HTERT RPE-1 (cell line): ENCODE results near the gene ZFHX3.
"Not testable (repeated sequence)": the region's sequence is repeated elsewhere in the genome, so short reads cannot be mapped to it uniquely, and the experiment has no call there.

Source experiments
- in situ Hi-C: fragments of 300-500 bp; cut with MboI; formaldehyde crosslinking; loops from 4 replicates; pipeline ENCODE4 v1.14.3; 2020; ENCODE audit warnings: low sequenced_read_pairs

ZFHX3 gene

DNA sequence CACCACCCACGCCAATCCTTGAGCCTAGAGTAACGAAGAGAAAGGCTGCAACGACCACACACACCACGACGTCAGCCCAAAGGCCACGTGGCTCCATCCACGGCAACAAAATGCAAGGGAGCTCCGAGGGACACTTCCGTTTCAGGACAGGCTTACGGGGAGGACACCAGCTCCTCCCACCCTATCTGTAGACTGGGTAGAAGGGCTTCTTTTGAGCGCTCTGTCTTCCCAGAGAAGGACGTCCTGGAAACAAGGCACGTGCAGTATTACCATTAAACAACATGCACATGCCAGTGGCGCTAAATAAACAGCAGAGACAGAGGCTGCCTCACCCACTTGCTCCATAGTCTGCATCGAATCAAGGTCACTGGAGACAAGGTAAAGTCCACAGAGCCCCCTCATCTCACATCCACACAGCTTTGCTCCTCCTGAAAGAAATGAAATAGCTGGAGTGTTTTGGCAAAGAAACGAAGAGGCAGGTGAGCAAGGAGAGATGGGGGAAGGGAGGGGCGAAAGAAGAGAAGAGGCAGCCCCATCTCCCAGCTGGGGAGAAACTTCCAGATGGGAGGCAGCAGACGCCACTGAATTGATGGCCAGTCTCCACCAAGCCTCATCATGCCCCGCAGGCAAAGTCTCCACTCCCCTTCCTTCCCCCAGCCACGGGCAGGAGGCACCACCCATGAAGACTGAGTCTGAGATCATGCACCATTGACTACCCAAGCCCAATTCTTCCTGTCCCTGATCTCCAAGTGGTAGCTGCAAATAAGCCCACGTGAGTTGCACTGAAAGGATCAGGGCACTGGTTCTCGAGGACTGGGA, 24.0 kb downstream of the ZFHX3 start:
- in situ Hi-C loops, result no loop called here

DNA sequence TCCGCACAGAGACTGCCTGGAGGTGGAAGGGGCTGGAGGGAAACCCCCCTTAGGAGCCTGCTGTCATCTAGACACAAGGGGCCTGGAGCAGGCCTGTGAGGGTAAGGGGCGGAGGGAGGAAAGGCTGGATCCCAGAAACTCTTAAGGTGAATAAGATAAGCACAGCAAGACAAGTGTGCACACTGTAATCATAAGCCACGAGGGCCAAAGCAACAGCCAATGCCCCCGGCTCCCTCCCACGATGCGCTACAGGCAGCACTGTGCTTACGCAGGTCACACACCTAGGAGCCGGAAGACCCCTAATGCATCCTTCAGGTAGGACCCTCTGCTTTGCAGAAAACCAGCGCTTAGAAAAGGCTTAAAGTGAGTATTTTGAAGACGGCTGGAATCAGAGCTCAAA, 24.6 kb downstream of the ZFHX3 start:
- in situ Hi-C loops, result no loop called here

DNA sequence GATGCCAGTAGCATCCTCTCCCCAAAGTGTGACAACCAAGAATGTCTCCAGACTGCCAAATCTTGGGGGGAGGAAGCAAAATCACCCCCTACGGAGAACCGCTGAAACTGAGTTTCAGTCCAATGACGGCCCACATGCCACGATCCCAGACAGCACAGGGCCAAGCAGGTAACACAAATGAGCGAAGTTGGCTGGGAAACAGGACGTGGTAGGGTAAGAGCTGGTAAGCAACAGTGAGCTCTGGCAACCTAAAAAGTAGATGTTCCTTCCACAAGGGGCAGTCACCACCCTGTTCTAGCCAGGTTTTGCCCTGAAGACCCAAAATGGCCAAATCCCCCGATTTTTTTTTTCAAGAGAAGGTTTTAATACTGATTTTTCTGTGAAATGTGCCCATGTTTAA, 25.4 kb downstream of the ZFHX3 start:
- in situ Hi-C loops, result no loop called here

DNA sequence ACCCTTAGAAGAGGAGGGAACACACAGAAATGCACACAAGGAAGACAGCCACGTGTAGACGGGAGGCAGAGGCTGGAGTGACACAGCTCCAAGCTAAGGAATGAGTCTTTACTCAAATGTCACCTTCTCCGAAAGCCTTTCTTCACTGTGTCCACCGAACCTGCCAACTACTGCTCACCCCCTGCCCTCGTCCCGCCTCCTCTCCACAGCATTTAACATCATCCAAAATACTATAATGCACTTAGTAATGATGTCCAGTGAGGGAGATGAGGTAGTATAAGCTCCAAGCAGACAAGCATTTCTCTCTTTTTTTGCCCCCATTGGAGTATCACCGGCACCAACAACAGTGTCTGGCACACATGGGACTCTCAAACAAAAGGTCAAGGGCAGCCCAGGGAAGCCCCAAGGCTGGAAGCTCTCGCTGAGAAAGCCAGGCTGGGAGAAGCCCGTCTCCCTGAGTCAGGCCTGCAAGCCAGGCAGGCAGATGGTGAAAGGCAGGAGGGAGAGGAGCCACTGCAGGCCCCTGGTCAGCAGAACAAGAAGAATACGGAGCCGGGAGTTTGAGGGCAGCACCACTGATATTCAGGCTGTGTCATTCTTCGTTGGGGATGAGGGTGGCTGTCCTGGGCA, 25.9 kb downstream of the ZFHX3 start:
- in situ Hi-C loops, result no loop called here

DNA sequence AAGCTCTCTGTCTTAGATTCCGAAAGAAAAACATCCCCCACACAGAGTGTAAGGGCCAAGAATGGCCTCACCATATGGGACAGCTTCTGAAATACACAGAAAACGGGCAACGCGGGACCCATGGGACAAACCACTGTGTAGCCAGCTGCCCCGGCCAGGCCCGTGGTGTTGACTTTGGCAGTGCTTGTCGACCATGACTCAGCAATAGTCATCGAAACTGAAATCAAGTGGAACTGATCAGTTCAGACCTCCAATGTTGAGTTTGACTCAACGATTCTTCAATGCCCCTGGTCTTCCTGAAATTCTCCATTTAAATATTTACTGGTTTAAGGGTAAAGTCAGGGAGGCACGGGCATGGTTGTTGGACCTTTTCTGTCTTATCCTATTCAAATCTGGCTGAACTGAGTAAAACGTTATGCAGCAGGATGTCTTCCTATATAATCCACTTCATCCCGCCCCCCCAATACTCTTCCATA, 27.5 kb downstream of the ZFHX3 start:
- in situ Hi-C loops, result no loop called here

DNA sequence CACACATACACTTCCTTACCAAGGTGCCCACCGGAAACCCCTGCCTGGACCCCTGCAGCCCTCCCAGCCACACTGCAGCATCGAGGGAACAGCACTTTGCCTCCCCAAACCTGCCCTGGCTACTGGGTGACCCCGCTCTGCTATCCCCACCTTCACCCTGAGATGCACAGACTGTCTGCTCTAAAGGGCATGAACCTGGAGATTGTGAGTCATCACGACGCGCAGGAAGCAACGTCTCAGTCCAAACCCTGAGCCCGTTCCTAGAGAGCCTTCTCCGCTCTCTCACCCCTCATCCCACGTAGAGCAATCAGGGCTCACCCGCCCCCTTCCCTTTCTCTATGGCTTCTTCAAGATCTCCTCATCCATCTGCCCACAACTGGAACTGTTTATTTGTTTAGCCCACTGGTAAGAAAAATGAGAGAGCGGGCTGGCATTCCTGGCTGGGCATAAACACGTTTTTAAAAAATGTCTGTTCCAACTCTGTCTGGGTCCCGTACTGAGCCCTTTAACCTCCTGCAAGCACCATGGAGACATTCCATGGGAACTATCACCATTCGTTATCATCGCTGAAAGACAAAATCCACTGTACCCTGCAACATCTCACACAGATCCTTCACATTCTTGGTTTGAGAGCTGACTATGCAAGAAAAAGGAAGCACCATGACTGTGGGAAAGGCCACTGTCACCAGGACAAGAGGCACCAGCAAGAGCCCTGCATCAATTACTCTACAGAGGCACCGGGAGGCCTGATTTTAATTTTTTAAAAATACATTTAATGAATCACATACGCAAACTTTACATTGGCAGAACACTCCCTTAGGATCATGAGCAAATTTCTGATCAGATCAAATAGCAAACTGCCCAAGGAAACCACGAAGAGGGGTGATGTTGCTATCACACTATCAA, 28.2 kb downstream of the ZFHX3 start:
- in situ Hi-C loops, result no loop called here

DNA sequence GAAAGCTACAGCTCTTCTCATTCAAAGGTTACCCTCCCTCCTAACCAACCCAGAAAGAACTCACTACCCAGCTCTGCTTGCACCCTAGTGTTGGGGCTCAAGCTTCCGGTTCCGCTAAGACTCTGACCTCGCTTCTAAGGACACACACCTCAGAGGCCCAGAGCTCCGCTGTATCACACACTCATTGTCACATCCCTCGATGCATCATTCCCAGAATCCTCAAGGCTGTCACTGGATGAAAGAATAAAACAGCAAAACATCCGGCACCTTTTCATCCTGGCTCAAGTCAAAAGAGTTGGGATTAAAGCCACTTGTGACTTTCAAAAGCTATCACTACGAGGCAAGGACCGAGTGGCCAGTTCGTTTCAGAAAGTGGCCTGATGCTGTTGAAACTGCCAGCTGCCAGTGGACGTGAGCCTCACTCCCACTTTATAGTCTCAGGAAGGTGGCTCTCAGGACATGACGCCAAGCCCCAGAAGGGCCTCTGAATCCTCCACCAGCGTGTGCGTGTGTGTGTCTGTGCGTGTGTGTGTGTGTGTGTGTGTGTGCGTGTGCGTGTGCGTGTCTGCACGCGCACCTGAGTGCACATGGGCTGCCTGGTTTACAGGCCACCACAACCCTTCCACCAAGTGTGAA, 29.0 kb downstream of the ZFHX3 start:
- in situ Hi-C loops, result no loop called here

DNA sequence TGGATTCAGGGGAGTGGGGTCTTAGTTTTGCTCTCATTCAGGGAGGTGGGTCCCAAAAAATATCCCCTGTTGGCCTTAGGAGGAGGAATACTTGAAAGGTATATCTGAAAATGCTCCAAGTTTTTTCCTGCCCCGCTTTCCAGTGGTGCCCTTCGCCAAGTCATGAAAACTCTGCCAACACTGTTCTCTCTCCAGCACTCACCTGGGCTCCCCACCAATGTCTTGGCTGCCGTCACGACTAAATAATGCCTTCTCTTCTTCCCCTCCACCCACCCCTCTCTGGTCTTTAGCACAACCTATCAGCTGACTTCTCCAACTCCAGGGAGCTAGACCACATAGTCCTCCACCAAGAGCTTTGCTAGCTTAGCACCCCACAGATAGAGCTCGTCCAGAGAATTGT, 30.6 kb downstream of the ZFHX3 start:
- in situ Hi-C loops, result no loop called here

DNA sequence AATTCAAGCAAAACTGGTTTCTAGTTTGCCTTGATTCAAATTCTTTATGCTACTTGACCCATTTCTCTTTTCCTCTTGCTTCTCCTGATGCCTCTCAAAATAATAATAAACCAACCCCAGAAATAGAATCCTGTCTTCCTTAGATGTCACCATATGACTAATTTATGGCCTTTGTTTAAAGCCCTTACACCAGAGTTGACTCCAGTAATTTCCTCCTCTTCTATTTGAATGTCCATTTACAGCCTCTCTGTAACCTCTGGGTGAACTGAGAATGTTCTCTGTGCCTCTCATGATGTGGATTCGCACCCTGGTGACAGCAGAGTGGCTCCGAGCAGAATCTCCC, 31.5 kb downstream of the ZFHX3 start:
- in situ Hi-C loops, result no loop called here

DNA sequence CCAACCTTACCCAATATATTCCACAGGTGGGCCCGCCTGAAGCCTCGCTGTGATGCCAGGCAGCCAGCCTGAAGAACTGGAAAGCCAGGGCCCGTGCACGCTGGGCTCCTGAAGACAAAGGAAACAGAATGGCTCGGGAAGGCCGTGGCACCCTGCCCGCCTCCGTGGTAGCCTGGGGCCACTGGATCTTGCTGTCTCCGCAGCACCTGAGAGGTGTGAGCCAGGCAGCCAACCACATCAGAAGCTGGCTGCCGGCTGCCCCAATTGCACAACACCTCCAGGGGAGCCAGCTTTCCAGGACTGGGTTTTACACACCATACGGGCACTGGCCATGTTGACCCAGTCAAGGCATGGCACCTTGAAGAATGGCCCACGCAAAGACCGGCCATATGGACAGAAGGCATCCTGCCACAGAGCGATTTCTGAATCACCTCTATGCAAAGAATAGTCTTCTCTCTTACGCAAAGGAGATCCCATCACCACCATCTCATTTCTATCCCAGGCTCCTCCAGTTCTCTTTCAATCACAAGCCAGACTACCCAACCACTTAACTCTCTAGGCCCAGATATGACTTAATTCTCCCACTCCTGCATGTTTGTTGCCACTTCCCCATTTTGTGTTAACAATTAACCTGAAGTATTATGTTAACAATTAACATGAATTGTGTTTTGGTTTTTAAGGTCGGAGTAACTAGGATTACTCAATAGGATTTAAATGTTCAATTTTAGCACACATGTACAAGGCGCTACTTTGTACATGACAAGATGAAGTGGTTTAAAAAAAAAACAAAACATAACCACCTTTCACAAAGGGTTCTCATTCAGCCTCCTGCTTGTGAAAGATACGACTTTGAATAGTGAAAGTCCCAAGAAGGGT, 32.1 kb downstream of the ZFHX3 start:
- in situ Hi-C loops, result no loop called here

DNA sequence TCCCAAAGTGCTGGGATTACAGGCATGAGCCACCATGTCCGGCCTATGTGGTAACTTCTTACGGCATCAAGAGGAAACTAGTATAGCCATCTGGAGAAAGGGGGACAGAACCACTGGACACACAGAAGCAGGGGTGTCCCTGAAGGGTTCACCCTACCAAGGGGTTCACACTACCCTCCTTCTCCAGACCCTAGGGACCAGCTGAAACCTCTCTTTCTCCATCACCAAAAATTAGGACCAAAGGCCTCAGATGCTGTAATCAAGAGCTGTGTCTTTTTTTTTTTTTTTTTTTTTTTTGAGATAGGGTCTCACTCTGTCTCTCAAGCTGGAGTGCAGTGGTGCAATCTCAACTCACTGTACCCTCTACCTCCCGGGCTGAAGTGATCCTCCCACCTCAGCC, 33.2 kb downstream of the ZFHX3 start:
- in situ Hi-C loops, result no loop called here

DNA sequence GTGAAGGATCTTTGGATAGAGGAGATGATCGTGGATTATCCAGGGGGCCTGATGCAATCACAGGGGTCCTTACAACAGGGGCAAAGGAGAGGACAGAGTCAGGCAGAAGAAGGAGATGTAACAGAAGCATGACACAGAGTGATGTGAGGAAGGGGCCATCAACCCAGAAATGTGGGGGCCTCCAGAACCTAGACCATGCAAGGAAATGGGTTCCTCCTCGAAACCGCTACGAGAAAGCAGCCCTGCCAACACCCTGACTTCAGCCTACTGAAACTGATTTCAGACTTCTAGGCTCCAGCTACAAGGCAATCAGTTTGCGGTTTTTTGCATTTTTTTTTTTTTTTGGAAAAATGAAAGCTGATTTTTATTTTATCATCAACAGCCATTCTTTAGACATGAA, 34.0 kb downstream of the ZFHX3 start:
- in situ Hi-C loops, result no loop called here

DNA sequence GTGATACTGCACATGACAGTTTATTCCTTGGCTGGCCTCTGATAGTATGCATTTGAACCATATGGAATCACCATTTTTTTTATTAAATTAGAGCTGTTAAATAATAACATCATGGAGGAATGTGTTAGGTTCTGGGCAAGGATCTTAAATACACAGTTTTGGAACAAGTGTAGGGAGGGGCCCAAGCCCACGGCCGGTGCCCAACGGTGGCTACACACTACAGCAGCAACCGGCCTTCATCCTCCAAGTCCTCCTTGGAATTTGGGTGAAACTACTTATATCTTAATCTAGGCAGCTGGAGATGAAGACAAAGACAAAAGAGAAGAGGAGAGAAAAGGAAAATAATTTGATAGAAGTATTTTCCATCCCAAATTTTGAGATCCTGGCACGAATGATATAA, 35.6 kb downstream of the ZFHX3 start:
- in situ Hi-C loops, result no loop called here

DNA sequence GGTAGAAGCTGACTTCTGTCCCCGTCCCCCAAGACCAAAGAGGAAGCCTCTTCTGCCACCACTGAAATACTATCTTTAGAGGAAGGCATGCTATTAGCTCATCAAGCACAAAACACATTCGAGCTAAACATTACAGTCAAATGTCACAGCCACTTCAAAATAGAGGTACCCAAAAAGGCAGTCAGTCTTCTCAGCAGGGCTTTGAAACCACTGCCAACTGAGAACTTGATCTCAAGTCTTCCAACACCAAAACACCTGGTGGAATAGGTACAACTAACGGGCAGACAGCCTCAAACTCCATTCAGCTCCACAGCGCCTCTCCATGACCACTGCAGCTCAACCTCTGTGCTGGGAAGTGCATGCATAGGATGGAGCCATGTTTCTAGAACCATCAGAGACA, 36.0 kb downstream of the ZFHX3 start:
- in situ Hi-C loops, result no loop called here

DNA sequence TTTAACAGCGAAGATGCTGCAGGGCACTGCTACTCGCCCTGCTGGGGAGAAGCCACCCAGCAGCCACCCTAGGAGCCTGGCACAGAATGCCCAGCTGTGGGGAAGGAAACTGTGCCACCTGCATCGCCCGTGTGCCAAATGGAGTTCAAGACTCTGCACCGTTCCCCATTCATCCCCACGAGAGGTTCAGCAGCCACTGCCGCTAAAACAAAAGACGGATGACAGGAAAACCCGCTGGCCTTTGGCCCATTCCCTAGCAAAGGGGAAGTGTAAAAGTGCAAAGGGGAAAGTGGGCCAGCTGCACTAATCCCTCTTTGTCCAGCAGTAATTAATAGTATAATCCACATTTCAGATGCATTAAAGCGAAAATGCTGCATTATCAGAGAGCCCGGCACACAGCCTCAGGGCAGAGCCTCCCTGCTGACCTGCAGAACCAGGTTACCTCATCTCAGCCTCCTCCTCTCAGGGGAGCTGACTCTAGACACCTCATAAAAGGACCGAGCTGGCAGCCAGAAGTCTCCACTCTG, 37.7 kb downstream of the ZFHX3 start:
- in situ Hi-C loops, result no loop called here

DNA sequence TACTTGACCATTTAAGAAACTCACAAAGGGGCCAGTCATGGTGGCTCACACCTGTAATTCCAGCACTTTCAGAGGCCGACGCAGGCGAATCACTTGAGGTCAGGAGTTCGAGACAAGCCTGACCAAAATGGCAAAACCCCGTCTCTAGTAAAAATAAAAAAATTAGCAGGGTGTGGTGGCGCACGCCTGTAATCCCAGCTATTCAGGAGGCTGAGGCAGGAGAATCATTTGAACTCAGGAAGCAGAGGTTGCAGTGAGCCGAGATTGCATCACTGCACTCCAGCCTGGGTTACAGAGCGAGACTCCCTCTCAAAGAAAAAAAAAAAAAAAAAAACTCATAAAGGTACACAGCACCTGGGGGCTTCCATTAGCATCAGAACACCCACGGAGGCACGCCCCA, 38.2 kb downstream of the ZFHX3 start:
- in situ Hi-C loops, result not testable (repeated sequence)

DNA sequence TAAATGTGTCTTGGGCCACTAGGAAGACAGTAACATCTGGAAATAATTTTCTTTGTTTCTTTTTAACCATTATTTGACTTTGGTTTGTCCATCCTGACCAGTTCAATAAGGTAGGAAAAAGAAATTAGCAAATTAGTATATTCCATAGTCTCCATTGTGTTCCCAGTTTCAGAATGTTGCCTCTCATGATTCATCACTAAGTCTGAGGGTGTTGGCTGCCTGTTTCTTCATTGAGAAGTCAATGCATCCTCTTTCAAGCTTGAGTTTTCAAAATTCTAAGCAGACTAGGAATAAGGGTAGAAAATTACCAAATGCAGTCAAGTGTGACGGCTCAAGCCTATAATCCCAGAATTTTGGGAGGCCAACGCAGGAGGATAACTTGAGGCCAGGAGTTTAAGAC, 41.9 kb downstream of the ZFHX3 start:
- in situ Hi-C loops, result no loop called here

DNA sequence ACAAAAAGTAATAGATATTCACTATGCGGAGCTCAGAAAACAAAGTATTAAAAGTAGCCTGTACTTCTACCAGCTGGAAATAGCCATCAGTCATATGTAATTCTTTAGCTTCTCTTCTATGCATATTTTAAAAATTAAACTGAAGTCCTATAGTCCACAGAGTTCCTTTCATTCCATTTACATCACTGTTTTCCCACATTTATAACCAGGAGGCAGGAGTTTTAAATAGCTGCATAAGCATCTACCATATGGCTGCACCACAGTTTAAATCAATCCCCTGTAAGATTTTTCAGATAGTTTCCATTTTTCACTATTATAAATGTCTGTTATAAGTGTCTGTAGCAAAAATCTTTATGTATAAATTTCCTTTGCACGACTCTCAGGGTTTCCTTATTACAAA, 45.1 kb downstream of the ZFHX3 start:
- in situ Hi-C loops, result no loop called here

DNA sequence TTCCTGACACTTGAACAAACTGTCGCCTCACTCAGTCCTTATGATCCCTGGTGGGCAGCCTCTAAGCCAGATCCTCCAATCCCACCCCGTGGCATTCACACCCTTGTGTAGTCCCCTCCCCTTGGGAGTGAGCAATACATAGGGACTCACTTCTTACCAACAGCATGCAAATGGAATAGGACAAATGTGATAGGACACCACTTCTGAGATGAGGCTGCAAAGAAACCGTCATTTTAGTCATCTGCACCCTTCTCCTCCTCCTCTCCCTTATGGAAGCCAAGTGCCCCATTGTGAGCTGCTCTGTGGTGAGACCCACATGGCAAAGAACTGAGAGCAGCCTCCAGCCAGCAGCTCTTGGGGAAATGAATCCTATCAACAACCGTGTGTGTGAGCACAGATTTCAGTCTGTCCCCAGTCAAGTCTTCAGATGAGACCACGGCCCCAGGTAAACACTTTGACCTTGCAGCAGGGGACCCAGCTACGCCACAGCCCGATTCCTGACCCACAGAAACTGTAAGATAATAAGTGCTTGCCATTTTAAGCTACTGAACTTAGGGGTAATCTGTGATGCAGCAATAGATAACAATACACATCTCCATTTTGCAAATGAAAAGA, 46.9 kb downstream of the ZFHX3 start:
- in situ Hi-C loops, result no loop called here
